ENCODE measurements around the gene DAB1. TPM values are rescaled to one million over a fixed set of nuclear protein-coding genes. Genes with fewer than 3 reads are reported as not detected.

Gene DAB1
- total RNA-seq, 6 experiments from 2014 or later: 0.13 to 1.2 (median 0.23) TPM

DNA sequence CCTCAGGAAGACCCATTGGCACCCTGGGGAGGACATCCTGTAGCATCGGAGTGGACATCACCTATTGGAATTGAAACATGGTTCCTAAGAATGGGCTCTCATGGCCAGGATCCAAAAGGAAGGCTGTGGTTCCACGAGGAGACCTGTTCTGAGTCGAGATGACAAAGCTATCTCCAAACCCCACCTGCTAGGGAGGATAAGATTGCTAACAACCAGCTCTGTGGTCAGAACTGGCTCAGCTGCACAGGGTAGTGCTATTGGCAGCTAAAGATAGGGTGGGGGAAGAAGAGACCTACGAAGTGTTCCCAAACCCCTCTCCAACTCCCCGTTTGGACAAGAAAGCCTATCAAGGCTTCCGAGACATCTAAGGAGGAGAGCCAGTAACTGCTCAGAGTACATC, 440.4 kb downstream of the DAB1 start:
- Mint-ChIP-seq H3K4me3 (no peak overlapping the region), H3K27me3 (ENCODE audit: insufficient read depth) (peaks cover 7% of the 10 kb centered on the region; the same call in 1 of the 2 replicates), H3K27ac (no peak overlapping the region), H3K4me1 (ENCODE audit: low read depth) (no peaks in the 10 kb centered on the region), H3K9me3 (no peaks in the 10 kb centered on the region), H3K36me3 (ENCODE audit: low read depth) (no peaks in the 10 kb centered on the region)
- DNase-seq: no peak
- TF ChIP-seq, protein P1, sequence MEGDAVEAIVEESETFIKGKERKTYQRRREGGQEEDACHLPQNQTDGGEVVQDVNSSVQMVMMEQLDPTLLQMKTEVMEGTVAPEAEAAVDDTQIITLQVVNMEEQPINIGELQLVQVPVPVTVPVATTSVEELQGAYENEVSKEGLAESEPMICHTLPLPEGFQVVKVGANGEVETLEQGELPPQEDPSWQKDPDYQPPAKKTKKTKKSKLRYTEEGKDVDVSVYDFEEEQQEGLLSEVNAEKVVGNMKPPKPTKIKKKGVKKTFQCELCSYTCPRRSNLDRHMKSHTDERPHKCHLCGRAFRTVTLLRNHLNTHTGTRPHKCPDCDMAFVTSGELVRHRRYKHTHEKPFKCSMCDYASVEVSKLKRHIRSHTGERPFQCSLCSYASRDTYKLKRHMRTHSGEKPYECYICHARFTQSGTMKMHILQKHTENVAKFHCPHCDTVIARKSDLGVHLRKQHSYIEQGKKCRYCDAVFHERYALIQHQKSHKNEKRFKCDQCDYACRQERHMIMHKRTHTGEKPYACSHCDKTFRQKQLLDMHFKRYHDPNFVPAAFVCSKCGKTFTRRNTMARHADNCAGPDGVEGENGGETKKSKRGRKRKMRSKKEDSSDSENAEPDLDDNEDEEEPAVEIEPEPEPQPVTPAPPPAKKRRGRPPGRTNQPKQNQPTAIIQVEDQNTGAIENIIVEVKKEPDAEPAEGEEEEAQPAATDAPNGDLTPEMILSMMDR (IDR thresholded peaks at IDR 0.05): no peak

- no peak for DNase-seq
- no peaks in the 10 kb centered on the region for H3K36me3 Mint-ChIP-seq (ENCODE audit: low read depth)
- no peak overlapping the region for H3K27ac Mint-ChIP-seq
- TF ChIP-seq, protein P1 (IDR thresholded peaks at IDR 0.05): no peak
- H3K9me3 Mint-ChIP-seq: no peaks in the 10 kb centered on the region
- no peak overlapping the region for H3K4me3 Mint-ChIP-seq
- no peaks in the 10 kb centered on the region for H3K4me1 Mint-ChIP-seq (ENCODE audit: low read depth)
- H3K27me3 Mint-ChIP-seq (ENCODE audit: insufficient read depth): peaks cover 7% of the 10 kb centered on the region; the same call in 1 of the 2 replicates
These were observed 443.7 kb downstream of the DAB1 start for GRCh38 chr1:56979986-56980755.

GRCh38 chr1:56978819-56979218, 445.0 kb downstream of the DAB1 start:
- Mint-ChIP-seq H3K9me3 (no peaks in the 10 kb centered on the region), H3K4me3 (no peak overlapping the region), H3K4me1 (ENCODE audit: low read depth) (no peaks in the 10 kb centered on the region), H3K36me3 (ENCODE audit: low read depth) (no peaks in the 10 kb centered on the region), H3K27ac (no peak overlapping the region), H3K27me3 (ENCODE audit: insufficient read depth) (peaks cover 7% of the 10 kb centered on the region; the same call in 1 of the 2 replicates)
- no peak for DNase-seq
- TF ChIP-seq, protein P1 (IDR thresholded peaks at IDR 0.05): no peak

DNA sequence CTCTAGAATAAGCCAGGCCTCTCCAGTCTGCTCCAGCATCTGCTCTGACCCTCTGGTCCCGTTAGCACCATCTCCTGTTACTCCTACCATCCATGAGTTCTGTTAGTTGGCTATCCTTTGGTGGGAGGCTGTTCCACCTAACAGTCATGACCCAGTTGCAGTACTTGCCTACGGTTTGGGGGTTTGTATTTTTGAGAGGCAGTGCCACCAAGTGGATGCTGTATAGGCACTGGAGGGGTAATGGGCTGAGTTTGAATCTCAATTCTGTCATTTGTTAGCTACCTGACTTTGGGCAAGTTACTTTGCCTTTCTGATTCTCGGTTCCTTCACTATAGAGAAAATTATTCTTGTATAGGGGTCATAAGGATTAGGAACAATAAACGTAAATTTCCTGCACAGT, 445.9 kb downstream of the DAB1 start:
- H3K27ac Mint-ChIP-seq: no peak overlapping the region
- DNase-seq: no peak
- no peaks in the 10 kb centered on the region for H3K36me3 Mint-ChIP-seq (ENCODE audit: low read depth)
- H3K4me1 Mint-ChIP-seq (ENCODE audit: low read depth): peaks cover 2% of the 10 kb centered on the region; the same call in 1 of the 2 replicates
- TF ChIP-seq, protein P1 (IDR thresholded peaks at IDR 0.05): no peak
- no peak overlapping the region for H3K4me3 Mint-ChIP-seq
- H3K9me3 Mint-ChIP-seq: no peaks in the 10 kb centered on the region
- peaks cover 7% of the 10 kb centered on the region; the same call in 1 of the 2 replicates for H3K27me3 Mint-ChIP-seq (ENCODE audit: insufficient read depth)

DNA sequence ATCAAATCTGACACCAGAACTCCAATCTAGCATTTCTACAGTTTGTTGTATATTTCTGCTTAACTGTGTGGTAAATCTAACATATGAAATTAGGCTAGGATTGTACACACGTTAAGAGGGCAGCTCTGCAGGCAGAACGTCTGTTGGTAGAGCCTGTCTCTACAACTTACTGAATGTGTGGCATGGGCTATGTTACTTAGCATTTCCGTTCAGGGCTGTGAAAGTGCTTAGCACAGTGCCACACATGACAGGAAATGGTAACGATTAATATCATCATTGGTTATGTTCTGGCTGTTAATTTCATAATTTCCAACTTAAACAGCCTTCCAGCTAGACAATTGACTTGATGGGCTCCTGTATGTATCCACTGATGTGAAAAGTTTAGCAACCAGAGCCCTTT, 448.4 kb downstream of the DAB1 start:
- Mint-ChIP-seq H3K36me3 (ENCODE audit: low read depth) (no peaks in the 10 kb centered on the region), H3K27ac (no peak overlapping the region), H3K4me3 (no peak overlapping the region), H3K4me1 (ENCODE audit: low read depth) (peaks cover 4% of the 10 kb centered on the region; the same call in 1 of the 2 replicates), H3K9me3 (no peaks in the 10 kb centered on the region), H3K27me3 (ENCODE audit: insufficient read depth) (peaks cover 6% of the 10 kb centered on the region; the same call in 1 of the 2 replicates)
- TF ChIP-seq, protein P1 (IDR thresholded peaks at IDR 0.05): no peak
- DNase-seq: no peak

Measured in HFFc6 (cell line).